SH-SY5Y (cell line): ENCODE measurements around the gene MTMR11.

ENCODE experiments used
- GATA2 ChIP-seq: IDR thresholded peaks from 2 replicates; pipeline ENCODE4 v1.6.1; 2011; ENCODE audit warnings: mild to moderate bottlenecking, low read depth, low read length
- GATA3 ChIP-seq: IDR thresholded peaks from 2 replicates; pipeline ENCODE4 v1.6.1; 2011; ENCODE audit warnings: low read depth, mild to moderate bottlenecking, low read length, moderate library complexity

GRCh38 chr1:149929856-149930255, 6.8 kb downstream of the MTMR11 start:
- TF ChIP-seq GATA2 (no peak), GATA3 (no peak)
